ENCODE data around the gene RPS6KA3. TPM values are rescaled to one million over a fixed set of nuclear protein-coding genes. Genes with fewer than 3 reads are reported as not detected.
"Not testable (repeated sequence)": the region's sequence is repeated elsewhere in the genome, so short reads cannot be mapped to it uniquely, and the experiment has no call there.

The RPS6KA3 gene
- total RNA-seq, 5 donors from 2014 or later (not counting 1 experiment from before 2014, with no cell fraction given) = 65.2 to 89.9 (median 71.9) TPM

DNA sequence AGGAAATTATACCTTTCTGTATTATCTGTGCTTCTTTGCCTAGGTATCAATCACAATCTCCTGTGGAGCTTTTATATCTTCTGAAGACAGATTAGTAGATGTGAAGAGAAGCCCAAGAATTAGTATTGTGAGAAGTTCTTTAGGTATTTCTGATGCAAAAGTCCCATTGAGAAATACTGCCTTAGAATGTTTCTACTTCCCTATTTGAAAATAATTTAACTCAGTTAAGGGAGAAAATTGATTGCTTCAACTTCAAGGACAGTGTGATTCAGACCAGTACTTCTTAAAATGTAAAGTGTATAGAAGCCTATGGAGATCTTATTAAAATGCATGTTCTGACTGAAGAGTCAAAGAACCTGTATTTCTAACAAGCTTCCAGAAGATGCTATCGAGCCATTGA, 134.0 kb downstream of the RPS6KA3 start:
- DNase-seq = no peak
- Histone ChIP-seq H3K9me3 (no peaks in the 10 kb centered on the region), H3K27ac (ENCODE audit: low read length) (no peak overlapping the region), H3K4me1 (ENCODE audit: control insufficient read depth in 1 of 2, extremely low read depth in 1 of 2, insufficient read depth in 2 of 2, low read length in 2 of 2) (no peaks in the 10 kb centered on the region), H3K27me3 (replicated peaks in 1 of 2; ENCODE audit: control insufficient read depth in 2 of 2, extremely low read depth in 1 of 2, insufficient read depth in 2 of 2, low read length in 1 of 2) (no peaks in the 10 kb centered on the region), H3K36me3 (ENCODE audit: control insufficient read depth in 2 of 2, extremely low read depth in 1 of 2, insufficient read depth in 1 of 2, low read length in 1 of 2) (peaks cover 7 to 44% of the 10 kb centered on the region in 2 donors), H3K4me3 (ENCODE audit: control insufficient read depth in 1 of 2, extremely low read depth in 1 of 2, low read length in 1 of 2) (no peak overlapping the region)
- peak overlapping the region in 1 of 2 donors; percentile 11 for H3K27ac Mint-ChIP-seq
- peaks cover 20 to 27% (median 20%) of the 10 kb centered on the region in 3 donors for H3K4me1 Mint-ChIP-seq
- H3K27me3 Mint-ChIP-seq = no peaks in the 10 kb centered on the region
- H3K36me3 Mint-ChIP-seq = peaks cover 22% of the 10 kb centered on the region
- POLR2A ChIA-PET = no interaction called here
- CTCF ChIA-PET = no interaction called here
- WGBS (ENCODE audit: insufficient coverage) = no CpG with 5 or more reads among the region's 1 CpG
- ATAC-seq (replicated peaks in 1 of 4) = no peak
- H3K9me3 Mint-ChIP-seq = no peaks in the 10 kb centered on the region
- H3K4me3 Mint-ChIP-seq = no peak overlapping the region

DNA sequence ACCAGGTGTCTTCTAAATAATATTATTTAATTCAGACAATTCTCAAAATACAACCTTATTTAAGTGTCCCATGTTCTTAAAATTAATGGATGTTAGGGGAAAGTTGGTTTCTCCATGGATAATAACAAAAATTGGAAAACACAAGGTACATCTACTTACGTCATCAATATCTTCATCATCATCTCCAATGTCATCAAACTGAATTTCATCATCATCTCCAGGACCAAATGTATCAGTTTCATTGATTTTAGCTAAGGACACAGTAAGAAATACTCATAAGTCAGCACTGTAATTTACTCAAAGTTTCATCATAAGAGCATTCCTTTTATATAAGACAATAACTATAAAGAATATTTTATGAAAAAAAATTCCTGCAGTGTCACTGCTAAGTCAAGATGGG, 136.4 kb downstream of the RPS6KA3 start:
- Histone ChIP-seq H3K36me3 (ENCODE audit: control insufficient read depth in 2 of 2, extremely low read depth in 1 of 2, insufficient read depth in 1 of 2, low read length in 1 of 2) (peaks cover 4 to 29% of the 10 kb centered on the region in 2 donors), H3K4me1 (ENCODE audit: control insufficient read depth in 1 of 2, extremely low read depth in 1 of 2, insufficient read depth in 2 of 2, low read length in 2 of 2) (no peaks in the 10 kb centered on the region), H3K27me3 (replicated peaks in 1 of 2; ENCODE audit: control insufficient read depth in 2 of 2, extremely low read depth in 1 of 2, insufficient read depth in 2 of 2, low read length in 1 of 2) (no peaks in the 10 kb centered on the region), H3K4me3 (ENCODE audit: control insufficient read depth in 1 of 2, extremely low read depth in 1 of 2, low read length in 1 of 2) (no peak overlapping the region), H3K27ac (ENCODE audit: low read length) (no peak overlapping the region), H3K9me3 (no peaks in the 10 kb centered on the region)
- Mint-ChIP-seq H3K4me1 (peaks cover under 1 to 4% (median 2%) of the 10 kb centered on the region in 3 donors), H3K4me3 (no peak overlapping the region), H3K9me3 (no peaks in the 10 kb centered on the region), H3K27ac (no peak overlapping the region), H3K27me3 (no peaks in the 10 kb centered on the region), H3K36me3 (peaks cover 10% of the 10 kb centered on the region)
- CTCF ChIA-PET = interaction anchor here in 1 of 2 donors (0.8 kb wide), 1 partner anchor 221 kb away, joined by 8 read pairs; no protein-coding TSS in a partner anchor
- no CpG with 5 or more reads among the region's 1 CpG for WGBS (ENCODE audit: insufficient coverage)
- ATAC-seq (replicated peaks in 1 of 4) = no peak
- POLR2A ChIA-PET = no interaction called here
- no peak for DNase-seq

DNA sequence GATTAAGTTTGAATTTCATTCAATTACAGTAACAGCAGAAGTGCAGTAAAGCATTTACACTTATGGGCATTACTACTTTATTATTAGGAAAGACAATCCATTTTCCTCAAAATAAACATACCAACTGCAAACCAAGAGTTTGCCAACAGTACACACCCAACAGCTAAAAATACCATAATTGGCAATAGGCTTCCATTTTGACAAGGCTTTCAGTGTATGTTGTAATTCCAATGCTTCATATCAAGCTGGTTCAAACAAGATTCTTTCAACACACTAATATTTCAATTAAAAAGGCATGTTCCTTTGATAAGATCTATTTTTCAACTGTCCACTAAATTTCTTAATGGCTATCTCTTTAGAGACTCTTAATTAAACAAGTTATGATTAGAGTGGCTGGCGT, 137.2 kb downstream of the RPS6KA3 start:
- ATAC-seq (replicated peaks in 1 of 4) = no peak
- POLR2A ChIA-PET = interaction anchor here in 1 of 2 donors (0.6 kb wide), 1 partner anchor 1348 kb away, joined by 4 read pairs; no protein-coding TSS in a partner anchor

DNA sequence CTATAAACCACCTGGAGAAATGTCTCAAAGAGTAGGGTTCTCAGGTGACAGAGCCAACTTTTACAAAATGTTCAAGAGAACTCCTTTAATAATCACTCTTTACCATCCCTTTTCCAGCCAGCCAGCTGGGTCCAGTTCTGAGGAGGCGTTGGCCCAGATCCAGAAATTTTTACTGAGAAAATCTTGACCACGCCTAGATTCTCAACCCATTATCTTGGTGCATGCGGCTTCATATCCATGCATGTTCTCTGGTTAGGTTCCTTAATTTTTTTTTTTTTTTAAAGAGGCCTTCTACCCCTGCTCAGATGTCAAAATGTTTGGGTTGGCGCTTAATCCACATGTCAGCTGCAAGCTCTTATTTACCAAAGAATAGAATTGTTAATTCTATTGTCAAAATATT, 138.0 kb downstream of the RPS6KA3 start:
- Mint-ChIP-seq H3K27ac (no peak overlapping the region), H3K9me3 (no peaks in the 10 kb centered on the region), H3K36me3 (peaks cover 6% of the 10 kb centered on the region), H3K27me3 (no peaks in the 10 kb centered on the region), H3K4me3 (no peak overlapping the region), H3K4me1 (peaks cover 0 to 2% (median 0%) of the 10 kb centered on the region in 3 donors)
- POLR2A ChIA-PET = no interaction called here
- no peaks in the 10 kb centered on the region for H3K9me3 ChIP-seq
- CTCF ChIA-PET = interaction anchor here (0.6 to 0.7 kb wide), 2 partner anchors 222 to 328 kb away, joined by 3 read pairs; no protein-coding TSS in a partner anchor
- no CpG with 5 or more reads among the region's 4 CpGs for WGBS (ENCODE audit: insufficient coverage)
- H3K4me1 ChIP-seq (ENCODE audit: control insufficient read depth in 1 of 2, extremely low read depth in 1 of 2, insufficient read depth in 2 of 2, low read length in 2 of 2) = no peaks in the 10 kb centered on the region
- no peak overlapping the region for H3K27ac ChIP-seq (ENCODE audit: low read length)
- no peaks in the 10 kb centered on the region for H3K27me3 ChIP-seq (replicated peaks in 1 of 2; ENCODE audit: control insufficient read depth in 2 of 2, extremely low read depth in 1 of 2, insufficient read depth in 2 of 2, low read length in 1 of 2)
- no peak overlapping the region for H3K4me3 ChIP-seq (ENCODE audit: control insufficient read depth in 1 of 2, extremely low read depth in 1 of 2, low read length in 1 of 2)
- no peak for ATAC-seq (replicated peaks in 1 of 4)
- H3K36me3 ChIP-seq (ENCODE audit: control insufficient read depth in 2 of 2, extremely low read depth in 1 of 2, insufficient read depth in 1 of 2, low read length in 1 of 2) = peaks cover 0 to 23% of the 10 kb centered on the region in 2 donors
- DNase-seq = no peak

More for the DNA sequence above, 137.2 kb downstream of the RPS6KA3 start:
- Mint-ChIP-seq H3K27ac (no peak overlapping the region), H3K36me3 (peaks cover 10% of the 10 kb centered on the region), H3K4me3 (no peak overlapping the region), H3K27me3 (no peaks in the 10 kb centered on the region), H3K9me3 (no peaks in the 10 kb centered on the region), H3K4me1 (peaks cover 0 to 2% (median 0%) of the 10 kb centered on the region in 3 donors)
- Histone ChIP-seq H3K27ac (ENCODE audit: low read length) (no peak overlapping the region), H3K4me1 (ENCODE audit: control insufficient read depth in 1 of 2, extremely low read depth in 1 of 2, insufficient read depth in 2 of 2, low read length in 2 of 2) (no peaks in the 10 kb centered on the region), H3K9me3 (no peaks in the 10 kb centered on the region), H3K36me3 (ENCODE audit: control insufficient read depth in 2 of 2, extremely low read depth in 1 of 2, insufficient read depth in 1 of 2, low read length in 1 of 2) (peaks cover 0 to 23% of the 10 kb centered on the region in 2 donors), H3K4me3 (ENCODE audit: control insufficient read depth in 1 of 2, extremely low read depth in 1 of 2, low read length in 1 of 2) (no peak overlapping the region), H3K27me3 (replicated peaks in 1 of 2; ENCODE audit: control insufficient read depth in 2 of 2, extremely low read depth in 1 of 2, insufficient read depth in 2 of 2, low read length in 1 of 2) (no peaks in the 10 kb centered on the region)
- DNase-seq = no peak
- CTCF ChIA-PET = no interaction called here
- WGBS (ENCODE audit: insufficient coverage) = no CpG with 5 or more reads among the region's 1 CpG

DNA sequence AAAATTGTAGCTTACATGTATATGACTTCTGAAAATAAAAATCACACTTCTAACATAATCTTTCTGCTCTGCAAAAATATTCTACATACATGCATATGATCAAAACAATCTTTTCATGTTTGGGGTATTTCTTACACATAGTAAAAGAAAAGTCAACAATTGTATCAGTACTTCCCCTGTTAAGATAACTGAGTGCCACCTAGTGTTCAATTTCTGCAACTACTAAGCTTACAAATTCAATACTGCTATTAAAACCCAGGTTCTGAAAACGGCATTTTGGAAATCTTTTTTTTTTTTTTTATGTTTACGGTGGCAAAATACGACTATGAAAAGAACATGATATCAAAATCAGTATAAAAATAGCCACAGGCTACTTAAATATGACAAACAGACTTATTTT, 139.3 kb downstream of the RPS6KA3 start:
- H3K9me3 ChIP-seq; DNase-seq; H3K27me3 Mint-ChIP-seq; POLR2A ChIA-PET; H3K27ac ChIP-seq (ENCODE audit: low read length); H3K4me3 ChIP-seq (ENCODE audit: control insufficient read depth in 1 of 2, extremely low read depth in 1 of 2, low read length in 1 of 2); CTCF ChIA-PET; H3K4me1 Mint-ChIP-seq; H3K9me3 Mint-ChIP-seq; H3K27ac Mint-ChIP-seq; H3K27me3 ChIP-seq (replicated peaks in 1 of 2; ENCODE audit: control insufficient read depth in 2 of 2, extremely low read depth in 1 of 2, insufficient read depth in 2 of 2, low read length in 1 of 2); H3K4me1 ChIP-seq (ENCODE audit: control insufficient read depth in 1 of 2, extremely low read depth in 1 of 2, insufficient read depth in 2 of 2, low read length in 2 of 2); H3K36me3 Mint-ChIP-seq; H3K4me3 Mint-ChIP-seq: not testable (repeated sequence)
- peak in 3 of 4 experiments; percentile 57 to 76 (median 59) for ATAC-seq (replicated peaks in 1 of 4)
- no CpG with 5 or more reads among the region's 3 CpGs for WGBS (ENCODE audit: insufficient coverage)
- peaks cover 0 to 14% of the 10 kb centered on the region in 2 donors for H3K36me3 ChIP-seq (ENCODE audit: control insufficient read depth in 2 of 2, extremely low read depth in 1 of 2, insufficient read depth in 1 of 2, low read length in 1 of 2)

DNA sequence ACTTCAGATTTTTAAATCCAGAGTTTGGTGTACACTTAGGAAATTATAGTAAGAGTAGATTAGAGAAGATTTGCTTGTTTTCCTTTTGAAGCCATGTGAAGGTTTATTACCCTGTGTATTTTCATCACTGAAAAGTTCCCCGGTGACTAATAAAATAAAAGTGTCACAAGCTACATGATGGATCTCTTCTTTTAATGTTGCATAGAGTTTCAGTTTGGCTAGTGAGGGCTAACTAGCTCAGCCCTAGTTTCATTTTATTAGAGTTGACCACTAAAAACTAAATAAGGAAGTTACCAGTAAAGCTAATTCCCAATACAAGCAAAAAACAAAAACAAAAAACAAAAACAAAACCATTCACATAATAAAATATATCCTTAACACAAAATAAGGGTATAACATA, 139.9 kb downstream of the RPS6KA3 start:
- H3K9me3 Mint-ChIP-seq; H3K27me3 ChIP-seq (replicated peaks in 1 of 2; ENCODE audit: control insufficient read depth in 2 of 2, extremely low read depth in 1 of 2, insufficient read depth in 2 of 2, low read length in 1 of 2); H3K4me3 ChIP-seq (ENCODE audit: control insufficient read depth in 1 of 2, extremely low read depth in 1 of 2, low read length in 1 of 2); ATAC-seq (replicated peaks in 1 of 4); H3K4me1 ChIP-seq (ENCODE audit: control insufficient read depth in 1 of 2, extremely low read depth in 1 of 2, insufficient read depth in 2 of 2, low read length in 2 of 2); POLR2A ChIA-PET; H3K27me3 Mint-ChIP-seq; H3K27ac Mint-ChIP-seq; CTCF ChIA-PET; H3K9me3 ChIP-seq; H3K4me1 Mint-ChIP-seq; H3K4me3 Mint-ChIP-seq; DNase-seq; H3K36me3 Mint-ChIP-seq; H3K27ac ChIP-seq (ENCODE audit: low read length): not testable (repeated sequence)
- H3K36me3 ChIP-seq (ENCODE audit: control insufficient read depth in 2 of 2, extremely low read depth in 1 of 2, insufficient read depth in 1 of 2, low read length in 1 of 2) = peaks cover 0 to 13% of the 10 kb centered on the region in 2 donors
- WGBS (ENCODE audit: insufficient coverage) = no CpG with 5 or more reads among the region's 1 CpG

DNA sequence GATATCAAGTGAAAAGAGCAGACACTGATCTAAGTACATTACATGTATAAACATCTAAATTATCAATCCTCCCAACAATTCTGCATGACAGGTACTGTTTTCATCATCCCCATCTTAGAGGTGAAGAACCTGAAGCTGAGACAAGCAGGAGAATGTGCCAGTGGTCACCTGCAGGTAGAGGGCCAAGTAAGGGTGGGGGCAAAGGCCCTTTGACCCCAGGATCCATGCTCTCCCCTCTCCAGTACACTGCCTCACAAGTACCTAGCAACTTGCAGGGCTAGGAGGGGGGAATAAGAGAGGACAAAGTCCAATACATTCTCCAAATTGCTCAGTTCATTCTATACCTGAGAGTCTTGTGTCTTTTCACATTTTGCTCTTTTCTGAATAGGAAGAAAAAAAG, 141.7 kb downstream of the RPS6KA3 start:
- no peaks in the 10 kb centered on the region for H3K27me3 ChIP-seq (replicated peaks in 1 of 2; ENCODE audit: control insufficient read depth in 2 of 2, extremely low read depth in 1 of 2, insufficient read depth in 2 of 2, low read length in 1 of 2)
- ChIA-PET CTCF (no interaction called here), POLR2A (no interaction called here)
- Mint-ChIP-seq H3K4me1 (no peaks in the 10 kb centered on the region), H3K36me3 (no peaks in the 10 kb centered on the region), H3K27ac (no peak overlapping the region), H3K9me3 (no peaks in the 10 kb centered on the region), H3K27me3 (no peaks in the 10 kb centered on the region), H3K4me3 (no peak overlapping the region)
- ATAC-seq (replicated peaks in 1 of 4) (no peak), DNase-seq (no peak)
- no peaks in the 10 kb centered on the region for H3K36me3 ChIP-seq (ENCODE audit: control insufficient read depth in 2 of 2, extremely low read depth in 1 of 2, insufficient read depth in 1 of 2, low read length in 1 of 2)
- no peaks in the 10 kb centered on the region for H3K9me3 ChIP-seq
- H3K27ac ChIP-seq (ENCODE audit: low read length) = no peak overlapping the region
- H3K4me1 ChIP-seq (ENCODE audit: control insufficient read depth in 1 of 2, extremely low read depth in 1 of 2, insufficient read depth in 2 of 2, low read length in 2 of 2) = no peaks in the 10 kb centered on the region
- no peak overlapping the region for H3K4me3 ChIP-seq (ENCODE audit: control insufficient read depth in 1 of 2, extremely low read depth in 1 of 2, low read length in 1 of 2)

Measured in T-cell (primary cell).